Measurements from ENCODE around the gene SPINT3. TPM values are rescaled to one million over a fixed set of nuclear protein-coding genes. Genes with fewer than 3 reads are reported as not detected.

SPINT3 gene
- total and polyA plus RNA-seq, 4 donors: 0.18 TPM; not detected in 3

- no peaks in the 10 kb centered on the region for H3K36me3 ChIP-seq (ENCODE audit: control insufficient read depth in 4 of 4, insufficient read depth in 4 of 4, low read length in 4 of 4)
- H3K9me3 ChIP-seq (ENCODE audit: control insufficient read depth in 4 of 4, insufficient read depth in 3 of 4, low read length in 3 of 4): peaks cover 0 to 2% (median 0%) of the 10 kb centered on the region in 4 donors
- H3K27me3 ChIP-seq (ENCODE audit: control insufficient read depth in 3 of 3, insufficient read depth in 3 of 3, low read length in 2 of 3): no peaks in the 10 kb centered on the region
- ATAC-seq (ENCODE audit: insufficient read depth, low FRiP score): no peak
- WGBS, 2 donors: 81 to 90% methylated on average over 5 of the region's 5 CpGs
- H3K27ac ChIP-seq (ENCODE audit: low read depth in 1 of 2, low read length in 1 of 2): no peak overlapping the region
- H3K4me1 ChIP-seq (ENCODE audit: control insufficient read depth in 5 of 5, insufficient read depth in 5 of 5, low read length in 5 of 5): no peaks in the 10 kb centered on the region
- no peak for TF ChIP-seq CTCF (IDR thresholded peaks at IDR 0.05; ENCODE audit: control extremely low read depth, extremely low read depth)
- no peak for DNase-seq
- H3K4me3 ChIP-seq: no peak overlapping the region
- H3K9ac ChIP-seq (ENCODE audit: insufficient read depth in 1 of 2, low read length in 2 of 2): no peak overlapping the region
These were observed 8.2 kb downstream of the SPINT3 start for GRCh38 chr20:45507011-45507820.

DNA sequence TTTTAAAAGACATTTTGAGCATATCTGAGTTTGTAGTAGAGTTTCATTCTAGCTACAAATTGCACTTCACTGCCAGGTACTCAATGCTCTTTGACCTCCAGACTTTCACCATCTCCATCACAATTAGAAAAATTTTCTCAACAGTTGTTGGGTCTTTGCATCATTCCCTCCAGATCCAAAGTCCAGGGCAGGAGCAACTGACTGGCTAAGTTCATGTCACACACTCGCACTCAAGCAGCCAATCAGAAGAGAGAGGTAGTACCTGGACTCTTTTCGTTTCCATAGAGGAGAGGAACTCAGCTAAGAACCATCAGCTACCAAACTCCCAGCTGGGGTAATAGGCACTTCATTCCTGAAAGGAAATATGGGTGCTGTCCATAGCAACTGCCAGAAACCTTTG is 9.0 kb downstream of the SPINT3 start:
- Histone ChIP-seq H3K27ac (ENCODE audit: low read depth in 1 of 2, low read length in 1 of 2) (no peak overlapping the region), H3K9me3 (ENCODE audit: control insufficient read depth in 4 of 4, insufficient read depth in 3 of 4, low read length in 3 of 4) (peaks cover 0 to 2% (median 0%) of the 10 kb centered on the region in 4 donors), H3K27me3 (ENCODE audit: control insufficient read depth in 3 of 3, insufficient read depth in 3 of 3, low read length in 2 of 3) (no peaks in the 10 kb centered on the region), H3K36me3 (ENCODE audit: control insufficient read depth in 4 of 4, insufficient read depth in 4 of 4, low read length in 4 of 4) (no peaks in the 10 kb centered on the region), H3K9ac (ENCODE audit: insufficient read depth in 1 of 2, low read length in 2 of 2) (no peak overlapping the region), H3K4me3 (no peak overlapping the region), H3K4me1 (ENCODE audit: control insufficient read depth in 5 of 5, insufficient read depth in 5 of 5, low read length in 5 of 5) (no peaks in the 10 kb centered on the region)
- DNase-seq: no peak
- 83 to 85% methylated on average over 2 of the region's 2 CpGs for WGBS, 2 donors
- no peak for ATAC-seq (ENCODE audit: insufficient read depth, low FRiP score)
- TF ChIP-seq CTCF (IDR thresholded peaks at IDR 0.05; ENCODE audit: control extremely low read depth, extremely low read depth): no peak

DNA sequence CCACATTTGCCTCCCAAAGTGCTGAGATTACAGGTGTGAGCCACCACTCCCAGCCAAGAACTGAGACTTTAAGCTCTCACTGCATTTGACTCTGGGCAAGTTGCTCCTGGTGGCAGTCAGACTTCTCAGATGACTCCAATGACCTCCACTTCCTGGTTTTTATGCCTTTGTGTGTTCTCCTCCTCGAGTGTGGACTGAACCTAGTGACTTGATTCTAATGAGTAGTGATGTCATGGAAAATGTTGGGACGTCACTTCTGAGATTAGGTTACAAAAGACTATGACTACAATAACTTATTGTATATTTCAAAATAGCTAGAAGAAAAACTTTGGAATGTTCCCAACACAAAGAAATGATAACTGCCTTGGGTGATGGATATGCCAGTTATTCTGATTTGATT is 12.0 kb downstream of the SPINT3 start:
- ATAC-seq (ENCODE audit: insufficient read depth, low FRiP score) (no peak), DNase-seq (no peak)
- H3K9ac ChIP-seq (ENCODE audit: insufficient read depth in 1 of 2, low read length in 2 of 2): no peak overlapping the region
- no peaks in the 10 kb centered on the region for H3K27me3 ChIP-seq (ENCODE audit: control insufficient read depth in 3 of 3, insufficient read depth in 3 of 3, low read length in 2 of 3)
- H3K4me1 ChIP-seq (ENCODE audit: control insufficient read depth in 5 of 5, insufficient read depth in 5 of 5, low read length in 5 of 5): no peaks in the 10 kb centered on the region
- H3K36me3 ChIP-seq (ENCODE audit: control insufficient read depth in 4 of 4, insufficient read depth in 4 of 4, low read length in 4 of 4): no peaks in the 10 kb centered on the region
- H3K9me3 ChIP-seq (ENCODE audit: control insufficient read depth in 4 of 4, insufficient read depth in 3 of 4, low read length in 3 of 4): peaks cover 0 to 2% (median 0%) of the 10 kb centered on the region in 4 donors
- 43 to 45% methylated on average over 2 of the region's 2 CpGs for WGBS, 2 donors
- TF ChIP-seq CTCF (IDR thresholded peaks at IDR 0.05; ENCODE audit: control extremely low read depth, extremely low read depth): no peak
- H3K27ac ChIP-seq (ENCODE audit: low read depth in 1 of 2, low read length in 1 of 2): no peak overlapping the region
- no peak overlapping the region for H3K4me3 ChIP-seq

Data from lung (tissue), 12 donors.